Epithelial cell of esophagus (primary cell): ENCODE measurements around the gene PTPRZ1.

ENCODE experiments used
- DNase-seq: peaks from one replicate; pipeline ENCODE4 v3.0.0; 2010; ENCODE audit warnings: low read depth
- H3K4me3 ChIP-seq: 2 replicates; pipeline ENCODE4 v1.5.1; 2011; ENCODE audit warnings: mild to moderate bottlenecking, low read length, control low read depth
- CTCF ChIP-seq: IDR thresholded peaks from 2 replicates; pipeline ENCODE4 v1.5.1; 2011; ENCODE audit warnings: low read depth, mild to moderate bottlenecking, low read length, control low read depth, inconsistent platforms; ENCODE audit not compliant: insufficient read depth; ENCODE audit errors: missing control alignments

The PTPRZ1 gene

GRCh38 chr7:122033641-122034040 lies 160.7 kb downstream of the PTPRZ1 start:
- TF ChIP-seq CTCF: no peak
- no peak overlapping the region for H3K4me3 ChIP-seq
- no peak for DNase-seq

GRCh38 chr7:122035876-122036275 lies 162.9 kb downstream of the PTPRZ1 start:
- no peak for DNase-seq
- TF ChIP-seq CTCF: no peak
- no peak overlapping the region for H3K4me3 ChIP-seq

GRCh38 chr7:122038134-122038533 lies 165.2 kb downstream of the PTPRZ1 start:
- H3K4me3 ChIP-seq: no peak overlapping the region
- TF ChIP-seq CTCF: no peak
- no peak for DNase-seq

- no peak for TF ChIP-seq CTCF
- H3K4me3 ChIP-seq: no peak overlapping the region
- no peak for DNase-seq
Measured at GRCh38 chr7:122038904-122039303, 165.9 kb downstream of the PTPRZ1 start.

- no peak overlapping the region for H3K4me3 ChIP-seq
- peak; percentile 82 for DNase-seq
- TF ChIP-seq CTCF: no peak
Measured at GRCh38 chr7:122040147-122040546, 167.2 kb downstream of the PTPRZ1 start.

GRCh38 chr7:122046402-122046801 lies 173.4 kb downstream of the PTPRZ1 start:
- no peak for TF ChIP-seq CTCF
- no peak overlapping the region for H3K4me3 ChIP-seq
- DNase-seq: peak; percentile 81

- TF ChIP-seq CTCF: no peak
- no peak overlapping the region for H3K4me3 ChIP-seq
- DNase-seq: no peak
Measured at GRCh38 chr7:122054393-122054792, 181.4 kb downstream of the PTPRZ1 start.
